ENCODE results near the gene BRK1.
"Not testable (repeated sequence)": the region's sequence is repeated elsewhere in the genome, so short reads cannot be mapped to it uniquely, and the experiment has no call there.

The BRK1 gene

GRCh38 chr3:10115326-10116137 lies at the start of gene BRK1:
Gene BRK1 (plus strand): TSS chr3:10115675. CDS start chr3:10115702, 27 bp downstream.
- H3K4me3 ChIP-seq (ENCODE audit: low read depth, low read length): peak within 1 kb of the TSS; percentile 99
- TF ChIP-seq, protein P1, sequence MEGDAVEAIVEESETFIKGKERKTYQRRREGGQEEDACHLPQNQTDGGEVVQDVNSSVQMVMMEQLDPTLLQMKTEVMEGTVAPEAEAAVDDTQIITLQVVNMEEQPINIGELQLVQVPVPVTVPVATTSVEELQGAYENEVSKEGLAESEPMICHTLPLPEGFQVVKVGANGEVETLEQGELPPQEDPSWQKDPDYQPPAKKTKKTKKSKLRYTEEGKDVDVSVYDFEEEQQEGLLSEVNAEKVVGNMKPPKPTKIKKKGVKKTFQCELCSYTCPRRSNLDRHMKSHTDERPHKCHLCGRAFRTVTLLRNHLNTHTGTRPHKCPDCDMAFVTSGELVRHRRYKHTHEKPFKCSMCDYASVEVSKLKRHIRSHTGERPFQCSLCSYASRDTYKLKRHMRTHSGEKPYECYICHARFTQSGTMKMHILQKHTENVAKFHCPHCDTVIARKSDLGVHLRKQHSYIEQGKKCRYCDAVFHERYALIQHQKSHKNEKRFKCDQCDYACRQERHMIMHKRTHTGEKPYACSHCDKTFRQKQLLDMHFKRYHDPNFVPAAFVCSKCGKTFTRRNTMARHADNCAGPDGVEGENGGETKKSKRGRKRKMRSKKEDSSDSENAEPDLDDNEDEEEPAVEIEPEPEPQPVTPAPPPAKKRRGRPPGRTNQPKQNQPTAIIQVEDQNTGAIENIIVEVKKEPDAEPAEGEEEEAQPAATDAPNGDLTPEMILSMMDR (IDR thresholded peaks at IDR 0.05; ENCODE audit: low read depth, low read length): no peak
- TF ChIP-seq MYC (IDR thresholded peaks at IDR 0.05; ENCODE audit: low read depth, low read length): peak; percentile 91
- TF ChIP-seq, protein P2, sequence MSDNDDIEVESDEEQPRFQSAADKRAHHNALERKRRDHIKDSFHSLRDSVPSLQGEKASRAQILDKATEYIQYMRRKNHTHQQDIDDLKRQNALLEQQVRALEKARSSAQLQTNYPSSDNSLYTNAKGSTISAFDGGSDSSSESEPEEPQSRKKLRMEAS (IDR thresholded peaks at IDR 0.05; ENCODE audit: low read depth, low read length): peak; percentile 82
- peak; percentile 97 for TF ChIP-seq POLR2A (IDR thresholded peaks at IDR 0.05; ENCODE audit: extremely low read depth, insufficient read length)
- DNase-seq (ENCODE audit: low read depth): peak; percentile 97

DNA sequence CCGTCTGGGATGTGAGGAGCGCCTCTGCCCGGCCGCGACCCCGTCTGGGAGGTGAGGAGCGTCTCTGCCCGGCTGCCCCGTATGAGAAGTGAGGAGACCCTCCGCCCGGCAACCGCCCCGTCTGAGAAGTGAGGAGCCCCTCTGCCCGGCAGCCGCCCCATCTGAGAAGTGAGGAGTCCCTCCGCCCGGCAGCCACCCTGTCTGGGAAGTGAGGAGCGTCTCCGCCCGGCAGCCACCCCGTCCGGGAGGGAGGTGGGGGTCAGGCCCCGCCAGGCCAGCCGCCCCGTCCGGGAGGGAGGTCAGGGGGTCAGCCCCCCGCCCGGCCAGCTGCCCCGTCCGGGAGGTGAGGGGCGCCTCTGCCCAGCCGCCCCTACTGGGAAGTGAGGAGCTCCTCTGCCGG lies 45.4 kb upstream of the BRK1 start:
- not testable (repeated sequence) for DNase-seq (ENCODE audit: low read depth); H3K4me3 ChIP-seq (ENCODE audit: low read depth, low read length)

- TF ChIP-seq, protein P1 (IDR thresholded peaks at IDR 0.05; ENCODE audit: low read depth, low read length): no peak
- TF ChIP-seq, protein P2 (IDR thresholded peaks at IDR 0.05; ENCODE audit: low read depth, low read length): no peak
- TF ChIP-seq POLR2A (IDR thresholded peaks at IDR 0.05; ENCODE audit: extremely low read depth, insufficient read length) (no peak), MYC (IDR thresholded peaks at IDR 0.05; ENCODE audit: low read depth, low read length) (no peak)
- H3K4me3 ChIP-seq (ENCODE audit: low read depth, low read length): no peak overlapping the region
- DNase-seq (ENCODE audit: low read depth): no peak
These were observed 40.8 kb upstream of the BRK1 start for GRCh38 chr3:10074666-10075065.

DNA sequence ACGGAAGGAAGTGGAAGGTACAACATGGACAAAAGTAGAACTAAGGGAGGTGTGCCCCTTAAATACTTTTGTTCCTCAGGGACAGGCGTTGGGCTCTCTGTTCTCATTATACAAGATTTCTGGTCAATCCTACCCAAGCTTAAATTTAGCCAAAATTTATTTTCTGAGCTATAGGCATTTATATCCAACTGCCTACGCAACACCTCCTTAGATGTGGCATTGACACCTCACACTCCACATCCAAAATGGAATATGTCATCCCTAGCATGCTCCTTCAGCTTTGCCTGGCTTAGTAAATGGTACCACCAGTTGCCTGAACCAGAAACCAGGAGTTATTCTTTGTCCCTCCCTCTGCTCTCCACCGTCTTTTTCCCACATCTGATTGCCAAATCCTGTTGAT lies 33.6 kb upstream of the BRK1 start:
- H3K4me3 ChIP-seq (ENCODE audit: low read depth, low read length): no peak overlapping the region
- no peak for DNase-seq (ENCODE audit: low read depth)
- TF ChIP-seq, protein P1 (IDR thresholded peaks at IDR 0.05; ENCODE audit: low read depth, low read length): no peak
- TF ChIP-seq POLR2A (IDR thresholded peaks at IDR 0.05; ENCODE audit: extremely low read depth, insufficient read length): no peak
- TF ChIP-seq, protein P2 (IDR thresholded peaks at IDR 0.05; ENCODE audit: low read depth, low read length): no peak
- no peak for TF ChIP-seq MYC (IDR thresholded peaks at IDR 0.05; ENCODE audit: low read depth, low read length)

- no peak overlapping the region for H3K4me3 ChIP-seq (ENCODE audit: low read depth, low read length)
- DNase-seq (ENCODE audit: low read depth): no peak
- TF ChIP-seq MYC (IDR thresholded peaks at IDR 0.05; ENCODE audit: low read depth, low read length) (no peak), POLR2A (IDR thresholded peaks at IDR 0.05; ENCODE audit: extremely low read depth, insufficient read length) (no peak)
- TF ChIP-seq, protein P2 (IDR thresholded peaks at IDR 0.05; ENCODE audit: low read depth, low read length): no peak
- TF ChIP-seq, protein P1 (IDR thresholded peaks at IDR 0.05; ENCODE audit: low read depth, low read length): no peak
These were observed 29.7 kb upstream of the BRK1 start for GRCh38 chr3:10085738-10086137.

- DNase-seq (ENCODE audit: low read depth): no peak
- no peak overlapping the region for H3K4me3 ChIP-seq (ENCODE audit: low read depth, low read length)
- TF ChIP-seq MYC (IDR thresholded peaks at IDR 0.05; ENCODE audit: low read depth, low read length) (no peak), POLR2A (IDR thresholded peaks at IDR 0.05; ENCODE audit: extremely low read depth, insufficient read length) (no peak)
- TF ChIP-seq, protein P1 (IDR thresholded peaks at IDR 0.05; ENCODE audit: low read depth, low read length): no peak
- TF ChIP-seq, protein P2 (IDR thresholded peaks at IDR 0.05; ENCODE audit: low read depth, low read length): no peak
These were observed 27.2 kb upstream of the BRK1 start for GRCh38 chr3:10088256-10088655.

All from NB4 (cell line).